BJ (cell line): Measurements from ENCODE around the gene CDC42BPB. TPM values are rescaled to one million over a fixed set of nuclear protein-coding genes. Genes with fewer than 3 reads are reported as not detected.

Experiments used
- CTCF ChIA-PET: fragments of 350-600 bp; formaldehyde crosslinking; extraction: SDS; loops from one replicate; lab custom pipeline; 2021; ENCODE audit warnings: antibody characterized with exemption, inconsistent platforms; lab: Yijun Ruan, JAX
- POLR2A ChIA-PET: fragments of 300-600 bp; sonication (Branson Sonifier 250); formaldehyde crosslinking; extraction: SDS; loops from one replicate; lab custom pipeline; 2021; ENCODE audit warnings: antibody characterized with exemption; lab: Charles Lee
- DNase-seq: peaks from one replicate; pipeline ENCODE4 v3.0.0-alpha.2; 2011; ENCODE audit warnings: low read depth
- H3K27me3 ChIP-seq: 2 replicates; pipeline ENCODE4 v1.6.0; 2011; ENCODE audit warnings: low read length; ENCODE audit not compliant: control insufficient read depth, insufficient read depth
- H3K36me3 ChIP-seq: 2 replicates; pipeline ENCODE4 v1.5.1; 2011; ENCODE audit warnings: low read length; ENCODE audit not compliant: control insufficient read depth, insufficient read depth
- H3K4me3 ChIP-seq: 2 replicates; pipeline ENCODE4 v1.5.1; 2011; ENCODE audit warnings: low read depth, mild to moderate bottlenecking, control low read depth, low read length
- polyA plus RNA-seq: library from polyadenylated mRNA; depleted of rRNA; stranded (reverse); fragments of >200 nt; gene quantifications from 2 replicates; pipeline ENCODE4 v1.2.3, GENCODE V29; 2011
- TF ChIP-seq, protein P1 (sequence below): IDR thresholded peaks from 2 replicates; pipeline ENCODE4 v1.5.1; 2011; ENCODE audit warnings: low read depth, mild to moderate bottlenecking, control low read depth, inconsistent platforms, low read length, moderate library complexity; ENCODE audit not compliant: insufficient read depth

CDC42BPB gene
- polyA plus RNA-seq, 1 experiment, result 66.5 TPM

DNA sequence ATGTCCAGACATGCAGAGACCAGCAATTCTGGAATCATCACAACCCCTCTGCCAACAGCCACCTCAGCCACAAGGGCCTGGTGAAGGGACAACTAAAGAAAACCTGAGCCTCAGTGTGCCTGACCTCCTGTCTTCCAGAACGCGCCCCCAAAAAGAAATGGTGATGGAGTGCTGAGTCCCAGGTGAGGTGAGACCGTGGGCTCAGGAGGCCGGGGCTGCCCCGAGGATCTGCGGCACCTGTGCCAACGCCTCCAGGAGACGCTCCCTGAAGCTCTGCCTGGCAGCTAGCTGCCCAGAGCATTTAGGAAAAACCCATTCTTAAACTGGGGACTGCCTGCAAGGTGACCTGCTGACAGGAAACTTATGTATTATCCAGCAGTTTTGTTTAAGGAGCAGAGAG is 51.2 kb downstream of the CDC42BPB start:
- TF ChIP-seq, protein P1, sequence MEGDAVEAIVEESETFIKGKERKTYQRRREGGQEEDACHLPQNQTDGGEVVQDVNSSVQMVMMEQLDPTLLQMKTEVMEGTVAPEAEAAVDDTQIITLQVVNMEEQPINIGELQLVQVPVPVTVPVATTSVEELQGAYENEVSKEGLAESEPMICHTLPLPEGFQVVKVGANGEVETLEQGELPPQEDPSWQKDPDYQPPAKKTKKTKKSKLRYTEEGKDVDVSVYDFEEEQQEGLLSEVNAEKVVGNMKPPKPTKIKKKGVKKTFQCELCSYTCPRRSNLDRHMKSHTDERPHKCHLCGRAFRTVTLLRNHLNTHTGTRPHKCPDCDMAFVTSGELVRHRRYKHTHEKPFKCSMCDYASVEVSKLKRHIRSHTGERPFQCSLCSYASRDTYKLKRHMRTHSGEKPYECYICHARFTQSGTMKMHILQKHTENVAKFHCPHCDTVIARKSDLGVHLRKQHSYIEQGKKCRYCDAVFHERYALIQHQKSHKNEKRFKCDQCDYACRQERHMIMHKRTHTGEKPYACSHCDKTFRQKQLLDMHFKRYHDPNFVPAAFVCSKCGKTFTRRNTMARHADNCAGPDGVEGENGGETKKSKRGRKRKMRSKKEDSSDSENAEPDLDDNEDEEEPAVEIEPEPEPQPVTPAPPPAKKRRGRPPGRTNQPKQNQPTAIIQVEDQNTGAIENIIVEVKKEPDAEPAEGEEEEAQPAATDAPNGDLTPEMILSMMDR, result no peak
- H3K4me3 ChIP-seq, result no peak overlapping the region
- ChIA-PET CTCF (no interaction called here), POLR2A (no interaction called here)
- no peak for DNase-seq
- H3K27me3 ChIP-seq, result no peaks in the 10 kb centered on the region
- peaks cover 31% of the 10 kb centered on the region for H3K36me3 ChIP-seq

DNA sequence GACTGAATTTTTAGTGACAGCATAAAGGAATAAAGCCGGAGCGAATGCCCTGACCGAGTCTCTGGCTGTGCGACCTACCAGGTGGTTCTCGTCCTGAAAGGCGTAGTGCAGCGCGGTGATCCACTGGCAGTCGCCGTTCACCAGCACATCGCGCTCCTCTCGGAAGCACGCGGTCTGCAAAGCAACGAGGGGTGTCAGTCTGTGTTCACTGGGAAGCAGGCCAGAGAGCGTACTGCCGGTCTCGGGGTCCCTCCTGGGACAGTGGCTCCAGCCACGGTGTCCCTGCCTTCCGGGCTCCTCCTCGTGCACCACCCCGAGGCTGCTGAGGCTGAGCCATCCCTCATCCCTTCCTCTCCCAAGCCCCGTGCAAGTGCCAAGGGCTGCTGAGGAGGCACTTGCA is 53.5 kb downstream of the CDC42BPB start:
- CTCF ChIA-PET, result no interaction called here

DNA sequence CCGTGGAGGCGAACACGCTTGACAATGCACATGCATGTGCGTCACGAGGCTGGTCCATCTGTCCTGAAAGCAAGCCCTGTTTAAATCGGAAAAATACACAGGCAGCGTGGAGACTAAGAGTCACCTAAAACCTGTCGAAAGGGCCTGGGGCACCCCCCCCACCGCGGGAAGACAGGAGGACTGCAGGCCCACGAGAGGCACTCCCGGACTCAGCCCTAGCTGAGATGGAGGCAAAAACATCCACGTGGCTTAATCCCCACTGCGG is 54.1 kb downstream of the CDC42BPB start:
- DNase-seq, result no peak
- POLR2A ChIA-PET, result no interaction called here
- CTCF ChIA-PET, result no interaction called here
- TF ChIP-seq, protein P1, result no peak
- Histone ChIP-seq H3K36me3 (peaks cover 31% of the 10 kb centered on the region), H3K27me3 (no peaks in the 10 kb centered on the region), H3K4me3 (no peak overlapping the region)

More for the DNA sequence above, 53.5 kb downstream of the CDC42BPB start:
- POLR2A ChIA-PET, result no interaction called here
- Histone ChIP-seq H3K36me3 (peaks cover 28% of the 10 kb centered on the region), H3K27me3 (no peaks in the 10 kb centered on the region), H3K4me3 (no peak overlapping the region)
- no peak for DNase-seq
- TF ChIP-seq, protein P1, result no peak

DNA sequence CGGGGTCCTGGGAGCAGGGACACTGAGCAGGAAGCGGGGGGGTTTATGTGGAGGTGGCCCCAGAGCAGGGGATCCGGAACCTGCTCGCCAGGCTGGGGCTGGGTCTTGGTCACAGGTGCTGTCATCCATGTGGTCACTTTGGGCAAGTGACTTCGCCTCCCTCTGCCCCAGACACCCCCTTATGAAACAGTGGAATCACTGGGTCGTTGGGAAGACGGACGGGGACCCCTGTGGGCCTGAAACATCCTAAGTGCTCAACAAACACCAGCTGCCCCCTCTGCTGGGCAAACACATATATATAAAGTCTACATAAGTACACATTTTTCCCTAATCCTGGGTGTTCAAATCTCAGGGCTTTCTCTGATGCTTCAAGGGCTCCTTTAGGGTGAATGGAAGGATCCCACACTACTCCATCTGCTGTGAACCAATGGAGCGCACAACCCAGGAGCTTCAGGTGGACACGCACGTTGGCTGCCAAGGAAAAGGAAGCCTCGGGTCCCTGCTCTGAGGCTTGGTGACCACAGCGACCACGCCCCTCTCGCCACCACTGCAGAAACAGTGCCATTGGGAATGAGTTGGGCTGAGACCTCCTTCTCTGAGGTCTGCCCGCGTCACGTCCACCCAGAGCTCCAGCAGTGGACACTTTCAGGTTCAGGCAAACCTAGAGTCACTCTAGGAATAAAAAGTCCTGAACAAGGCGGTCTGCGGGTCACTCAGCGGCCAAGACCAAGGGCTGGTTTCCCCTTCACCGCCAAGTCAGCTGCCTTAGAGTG is 54.6 kb downstream of the CDC42BPB start:
- POLR2A ChIA-PET, result no interaction called here
- TF ChIP-seq, protein P1, result 0 out of 2 replicates have a peak, but pooled peaks have one; percentile 1
- no peak for DNase-seq
- H3K36me3 ChIP-seq, result peaks cover 31% of the 10 kb centered on the region
- H3K27me3 ChIP-seq, result no peaks in the 10 kb centered on the region
- CTCF ChIA-PET, result interaction anchor here (1.6 kb wide), 1 partner anchor 22 kb away, joined by 5 read pairs; no protein-coding TSS in a partner anchor
- no peak overlapping the region for H3K4me3 ChIP-seq

DNA sequence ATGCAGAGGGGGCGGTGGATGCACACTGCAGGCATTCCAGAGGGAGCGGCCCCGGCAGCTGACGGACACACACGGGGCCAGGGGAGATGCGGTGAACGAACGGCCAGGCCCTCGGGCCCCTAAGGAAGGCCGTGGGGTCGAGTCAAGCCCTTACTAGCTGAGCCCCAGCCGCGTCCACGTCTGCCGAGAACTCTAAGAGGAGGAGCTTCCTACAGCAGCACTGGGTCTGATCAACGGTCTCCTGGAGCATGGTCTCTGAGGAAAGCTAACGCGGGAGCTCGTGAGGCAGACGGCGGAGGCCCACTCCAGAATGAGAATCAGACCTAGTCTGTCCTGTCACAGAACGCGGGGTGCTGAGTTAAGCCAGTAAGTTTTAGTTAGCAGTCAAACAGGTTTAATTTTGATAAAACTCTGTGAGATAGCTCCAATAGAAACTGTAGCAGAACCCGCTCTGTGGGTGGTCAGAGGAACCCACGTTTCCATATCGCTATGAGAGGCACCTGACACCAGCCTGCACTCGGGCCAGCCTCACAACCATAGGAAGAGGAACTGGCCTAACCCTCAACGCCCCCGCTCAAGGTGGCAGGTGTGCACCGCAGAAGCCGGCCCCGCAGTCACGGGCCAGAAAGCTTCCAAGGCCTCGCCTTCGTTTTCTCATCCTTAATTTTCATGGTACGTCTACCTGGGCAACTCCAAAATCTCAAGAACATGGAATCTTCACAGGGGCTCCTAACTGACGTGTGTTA is 55.5 kb downstream of the CDC42BPB start:
- no peaks in the 10 kb centered on the region for H3K27me3 ChIP-seq
- no peak for DNase-seq
- POLR2A ChIA-PET, result no interaction called here
- H3K36me3 ChIP-seq, result peaks cover 30% of the 10 kb centered on the region
- CTCF ChIA-PET, result interaction anchor here (1.6 kb wide), 1 partner anchor 21 kb away, joined by 5 read pairs; no protein-coding TSS in a partner anchor
- no peak overlapping the region for H3K4me3 ChIP-seq
- TF ChIP-seq, protein P1, result no peak
